OCI-LY3 (cell line): Measurements from ENCODE around the gene VCAN.

Experiments
- H2AFZ ChIP-seq: fragments of 200-600, 300-600 bp; shearing (Covaris generic); 2 replicates; pipeline ENCODE4 v1.6.0; 2014; ENCODE audit warnings: antibody characterized with exemption, low read depth, low read length
- H3K27ac ChIP-seq: fragments of 200-600, 300-600 bp; sonication (generic); 2 replicates; pipeline ENCODE4 v1.5.1; 2014; ENCODE audit warnings: mild to moderate bottlenecking, low read length, moderate library complexity, mixed read lengths
- H3K27me3 ChIP-seq: fragments of 200-600, 300-600 bp; sonication (generic); 2 replicates; pipeline ENCODE4 v1.6.1; 2014; ENCODE audit warnings: low read depth, low read length, mixed read lengths
- H3K36me3 ChIP-seq: fragments of 200-600, 300-600 bp; sonication (generic); replicated peaks from 2 replicates; pipeline ENCODE3; 2014; ENCODE audit warnings: low read depth, low read length, mixed read lengths
- H3K4me1 ChIP-seq: fragments of 300-600, 200-600 bp; sonication (generic); 2 replicates; pipeline ENCODE4 v1.6.1; 2014; ENCODE audit warnings: low read length, mixed read lengths
- H3K4me2 ChIP-seq: fragments of 200-600, 300-600 bp; sonication (generic); 2 replicates; pipeline ENCODE4 v1.6.1; 2014; ENCODE audit warnings: low read length, mixed read lengths
- H3K4me3 ChIP-seq: fragments of 300-600, 200-600 bp; sonication (generic); 2 replicates; pipeline ENCODE4 v1.5.1; 2014; ENCODE audit warnings: antibody characterized with exemption, mild to moderate bottlenecking, low read length, moderate library complexity
- H3K79me2 ChIP-seq: fragments of 300-600, 200-600 bp; shearing (Covaris generic); 2 replicates; pipeline ENCODE4 v1.6.1; 2014; ENCODE audit warnings: mild to moderate bottlenecking, low read length, mixed read lengths
- H3K9ac ChIP-seq: fragments of 300-600, 200-600 bp; shearing (Covaris generic); 2 replicates; pipeline ENCODE4 v1.6.0; 2014; ENCODE audit warnings: mild to moderate bottlenecking, low read length, moderate library complexity
- H3K9me3 ChIP-seq: fragments of 200-600, 300-600 bp; shearing (Covaris generic); 2 replicates; pipeline ENCODE4 v1.6.1; 2014; ENCODE audit warnings: low read length, mixed read lengths; ENCODE audit not compliant: insufficient read depth
- H4K20me1 ChIP-seq: fragments of 200-600, 300-600 bp; sonication (generic); 2 replicates; pipeline ENCODE4 v1.6.1; 2016; ENCODE audit warnings: low read length, mixed read lengths; ENCODE audit not compliant: insufficient read depth
- CTCF ChIP-seq: fragments of 200-600, 300-600 bp; sonication (generic); IDR thresholded peaks from 2 replicates; pipeline ENCODE4 v1.5.1; 2014; ENCODE audit warnings: antibody characterized with exemption, low read length, low read depth
- EZH2phosphoT487 ChIP-seq: fragments of 200-600 bp; shearing (Covaris generic); IDR thresholded peaks from 2 replicates; pipeline ENCODE4 v1.6.1; 2018; ENCODE audit warnings: antibody characterized with exemption, mixed run types, low read depth

The VCAN gene

GRCh38 chr5:83527722-83528438, 56.3 kb downstream of the VCAN start:
- H3K79me2 ChIP-seq, result no peaks in the 10 kb centered on the region
- no peaks in the 10 kb centered on the region for H3K4me1 ChIP-seq
- H3K4me3 ChIP-seq, result no peak overlapping the region
- TF ChIP-seq CTCF, result no peak
- no peak for TF ChIP-seq EZH2phosphoT487
- no peaks in the 10 kb centered on the region for H3K27me3 ChIP-seq
- no peaks in the 10 kb centered on the region for H3K9me3 ChIP-seq
- H4K20me1 ChIP-seq, result no peaks in the 10 kb centered on the region
- no peak overlapping the region for H2AFZ ChIP-seq
- H3K9ac ChIP-seq, result no peak overlapping the region
- H3K4me2 ChIP-seq, result no peak overlapping the region
- H3K27ac ChIP-seq, result no peak overlapping the region
- no peaks in the 10 kb centered on the region for H3K36me3 ChIP-seq

- no peaks in the 10 kb centered on the region for H3K79me2 ChIP-seq
- TF ChIP-seq CTCF (no peak), EZH2phosphoT487 (no peak)
- H3K4me2 ChIP-seq, result no peak overlapping the region
Observed at GRCh38 chr5:83528439-83528769, 56.9 kb downstream of the VCAN start.

GRCh38 chr5:83530193-83530592, 58.6 kb downstream of the VCAN start:
- H3K27ac ChIP-seq, result no peak overlapping the region
- no peaks in the 10 kb centered on the region for H3K36me3 ChIP-seq
- H3K4me3 ChIP-seq, result no peak overlapping the region
- TF ChIP-seq CTCF (no peak), EZH2phosphoT487 (no peak)
- H3K9ac ChIP-seq, result no peak overlapping the region
- H3K4me2 ChIP-seq, result no peak overlapping the region
- no peak overlapping the region for H2AFZ ChIP-seq
- H4K20me1 ChIP-seq, result no peaks in the 10 kb centered on the region
- H3K4me1 ChIP-seq, result no peaks in the 10 kb centered on the region
- no peaks in the 10 kb centered on the region for H3K79me2 ChIP-seq
- H3K27me3 ChIP-seq, result no peaks in the 10 kb centered on the region
- no peaks in the 10 kb centered on the region for H3K9me3 ChIP-seq

More at GRCh38 chr5:83528439-83528769, 56.9 kb downstream of the VCAN start:
- H3K4me3 ChIP-seq, result no peak overlapping the region
- H3K9ac ChIP-seq, result no peak overlapping the region
- H4K20me1 ChIP-seq, result no peaks in the 10 kb centered on the region
- H3K4me1 ChIP-seq, result no peaks in the 10 kb centered on the region
- no peak overlapping the region for H3K27ac ChIP-seq
- H3K27me3 ChIP-seq, result no peaks in the 10 kb centered on the region
- H3K9me3 ChIP-seq, result no peaks in the 10 kb centered on the region
- H3K36me3 ChIP-seq, result no peaks in the 10 kb centered on the region
- no peak overlapping the region for H2AFZ ChIP-seq

- Histone ChIP-seq H3K4me1 (no peaks in the 10 kb centered on the region), H3K27me3 (no peaks in the 10 kb centered on the region), H2AFZ (no peak overlapping the region), H3K79me2 (no peaks in the 10 kb centered on the region), H3K9ac (no peak overlapping the region), H3K4me3 (no peak overlapping the region), H3K36me3 (no peaks in the 10 kb centered on the region), H4K20me1 (no peaks in the 10 kb centered on the region), H3K4me2 (no peak overlapping the region), H3K27ac (no peak overlapping the region), H3K9me3 (no peaks in the 10 kb centered on the region)
- TF ChIP-seq EZH2phosphoT487 (no peak), CTCF (no peak)
Observed at GRCh38 chr5:83531661-83532060, 60.1 kb downstream of the VCAN start.
